B cell (primary cell): ENCODE measurements around the gene PTX4. TPM values are rescaled to one million over a fixed set of nuclear protein-coding genes. Genes with fewer than 3 reads are reported as not detected.

ENCODE experiments used
- ATAC-seq: fragments of 200-7000 bp; cut with Tn5 transposase; one replicate; pipeline ENCODE4 v1.10.0; 2021; ENCODE audit warnings: low read depth, mild to moderate bottlenecking, moderate number of reproducible peaks, moderate library complexity
- CTCF ChIA-PET: fragments of 350-600 bp; sonication (Branson Sonifier 250); formaldehyde crosslinking; loops from one replicate; lab custom pipeline; 2021; ENCODE audit warnings: antibody characterized with exemption, inconsistent platforms; lab: Charles Lee
- POLR2A ChIA-PET: fragments of 350-600 bp; sonication (Branson Sonifier 250); formaldehyde crosslinking; loops from one replicate; lab custom pipeline; 2021; ENCODE audit warnings: antibody characterized with exemption; lab: Charles Lee
- DNase-seq: peaks from one replicate; pipeline ENCODE4 v3.0.0; 2013
- H2AFZ ChIP-seq: 2 replicates; pipeline ENCODE4 v1.6.1; 2012; ENCODE audit warnings: mild to moderate bottlenecking, low read depth, low read length; ENCODE audit not compliant: insufficient read depth, poor library complexity, severe bottlenecking
- H3K27ac ChIP-seq, 2 donors: 1 replicate in 1 of 2; 2 replicates in 1 of 2; pipeline ENCODE4 v1.5.1; 2012 to 2013; ENCODE audit warnings: low read length in 2 of 2, mild to moderate bottlenecking in 2 of 2, moderate library complexity in 1 of 2
- H3K27me3 ChIP-seq, 4 experiments: fragments of 200-600 bp in 1 of 4; sonication (generic) in 1 of 4; replicated peaks in 1 of 4; 1 replicate in 2 of 4; 2 replicates in 2 of 4; pipeline versions ENCODE4 v1.6.1 to v1.7.0; 2013 to 2016; ENCODE audit warnings: low read length in 3 of 4, mild to moderate bottlenecking in 2 of 4, mixed read lengths in 1 of 4, moderate library complexity in 1 of 4; ENCODE audit not compliant: insufficient read depth in 4 of 4, control insufficient read depth in 3 of 4; ENCODE audit errors: control extremely low read depth in 1 of 4
- H3K36me3 ChIP-seq, 2 experiments: replicated peaks in 1 of 2; 1 replicate in 1 of 2; 2 replicates in 1 of 2; pipeline versions ENCODE4 v1.6.1 to v1.7.1; 2013; ENCODE audit warnings: low read length in 1 of 2; ENCODE audit not compliant: insufficient read depth in 2 of 2, control insufficient read depth in 1 of 2; ENCODE audit errors: control extremely low read depth in 1 of 2, extremely low read depth in 1 of 2
- H3K4me1 ChIP-seq, 2 donors: fragments of 200-600 bp in 1 of 2; sonication (generic) in 1 of 2; 1 replicate in 1 of 2; 2 replicates in 1 of 2; pipeline versions ENCODE4 v1.5.1 to v1.6.1; 2013 to 2017; ENCODE audit warnings: low read length in 2 of 2; ENCODE audit not compliant: control insufficient read depth in 2 of 2, insufficient read depth in 2 of 2
- H3K4me2 ChIP-seq: replicated peaks from 2 replicates; pipeline ENCODE3; 2012; ENCODE audit warnings: mild to moderate bottlenecking, low read depth, low read length; ENCODE audit not compliant: poor library complexity, severe bottlenecking
- H3K4me3 ChIP-seq, 5 experiments: fragments of 200-600 bp in 1 of 5; sonication (generic) in 1 of 5; 1 replicate in 3 of 5; 2 replicates in 2 of 5; pipeline versions ENCODE4 v1.5.1 to v1.7.0; 2011 to 2016; ENCODE audit warnings: low read length in 4 of 5, mild to moderate bottlenecking in 4 of 5, low read depth in 2 of 5, control low read depth in 1 of 5, moderate library complexity in 1 of 5; ENCODE audit not compliant: insufficient read depth in 1 of 5; ENCODE audit errors: control extremely low read depth in 1 of 5, extremely low read depth in 1 of 5
- H3K79me2 ChIP-seq: fragments of 200-600 bp; sonication (generic); one replicate; pipeline ENCODE4 v1.6.0; 2016; ENCODE audit warnings: low read length; ENCODE audit not compliant: control insufficient read depth, insufficient read depth
- H3K9ac ChIP-seq: fragments of 200-600 bp; sonication (generic); 2 replicates; pipeline ENCODE4 v1.6.1; 2017; ENCODE audit warnings: mild to moderate bottlenecking, low read length, moderate library complexity
- H3K9me3 ChIP-seq, 3 donors: one replicate each; pipeline versions ENCODE4 v1.6.1 to v1.7.1; 2013; ENCODE audit warnings: low read length in 2 of 3; ENCODE audit not compliant: control insufficient read depth in 2 of 3, insufficient read depth in 1 of 3; ENCODE audit errors: control extremely low read depth in 1 of 3
- H4K20me1 ChIP-seq: 2 replicates; pipeline ENCODE4 v1.6.0; 2012; ENCODE audit warnings: mild to moderate bottlenecking, low read length; ENCODE audit not compliant: insufficient read depth, control insufficient read depth, poor library complexity, severe bottlenecking
- H3K27ac Mint-ChIP-seq: one replicate; pipeline ENCODE4 v1.8.0; 2021; ENCODE audit warnings: mixed read lengths
- H3K27me3 Mint-ChIP-seq: one replicate; pipeline ENCODE4 v1.8.0; 2021; ENCODE audit warnings: mixed read lengths
- H3K4me1 Mint-ChIP-seq: one replicate; pipeline ENCODE4 v1.8.0; 2021; ENCODE audit warnings: mixed read lengths
- H3K4me3 Mint-ChIP-seq: one replicate; pipeline ENCODE4 v1.8.0; 2021; ENCODE audit warnings: mixed read lengths
- H3K9me3 Mint-ChIP-seq: one replicate; pipeline ENCODE4 v1.8.0; 2022; ENCODE audit warnings: mixed read lengths; ENCODE audit not compliant: insufficient read depth
- CTCF ChIP-seq: fragments of 200-600 bp; IDR thresholded peaks from one replicate; pipeline ENCODE4 v1.8.0; 2022; ENCODE audit warnings: antibody characterized with exemption, mild to moderate bottlenecking
- EZH2 ChIP-seq: IDR thresholded peaks from 2 replicates; pipeline ENCODE4 v1.6.1; 2012; ENCODE audit warnings: borderline replicate concordance, low read depth, mild to moderate bottlenecking, moderate library complexity, low read length; ENCODE audit not compliant: insufficient read depth, poor library complexity, severe bottlenecking
- WGBS: methylation state at CpG from one replicate; pipeline ENCODE4 v1.1.5; 2013; ENCODE audit warnings: missing lambda C conversion rate; ENCODE audit not compliant: insufficient coverage; 5-methylcytosine and 5-hydroxymethylcytosine counted together
- intact Hi-C: fragments of 100-400 bp; cut with micrococcal nuclease; formaldehyde crosslinking; loops from one replicate; pipeline ENCODE4 v1.10.0; 2022
- polyA plus RNA-seq: library from polyadenylated mRNA; depleted of rRNA; stranded (reverse); fragments of >200 nt; gene quantifications from 2 replicates; pipeline ENCODE4 v1.2.3, GENCODE V29; 2012
- total RNA-seq, 2 donors: library from RNA; stranded (reverse); fragments of 120-200 nt in 1 of 2; gene quantifications; 1 replicate in 1 of 2; 2 replicates in 1 of 2; pipeline versions ENCODE4 v1.2.3 to v1.2.4, GENCODE V29; 2013 to 2022

PTX4 gene
- total and polyA plus RNA-seq, 2 donors (not counting 1 experiment from before 2014, with no cell fraction given), result 0.33 TPM; not detected in 1

DNA sequence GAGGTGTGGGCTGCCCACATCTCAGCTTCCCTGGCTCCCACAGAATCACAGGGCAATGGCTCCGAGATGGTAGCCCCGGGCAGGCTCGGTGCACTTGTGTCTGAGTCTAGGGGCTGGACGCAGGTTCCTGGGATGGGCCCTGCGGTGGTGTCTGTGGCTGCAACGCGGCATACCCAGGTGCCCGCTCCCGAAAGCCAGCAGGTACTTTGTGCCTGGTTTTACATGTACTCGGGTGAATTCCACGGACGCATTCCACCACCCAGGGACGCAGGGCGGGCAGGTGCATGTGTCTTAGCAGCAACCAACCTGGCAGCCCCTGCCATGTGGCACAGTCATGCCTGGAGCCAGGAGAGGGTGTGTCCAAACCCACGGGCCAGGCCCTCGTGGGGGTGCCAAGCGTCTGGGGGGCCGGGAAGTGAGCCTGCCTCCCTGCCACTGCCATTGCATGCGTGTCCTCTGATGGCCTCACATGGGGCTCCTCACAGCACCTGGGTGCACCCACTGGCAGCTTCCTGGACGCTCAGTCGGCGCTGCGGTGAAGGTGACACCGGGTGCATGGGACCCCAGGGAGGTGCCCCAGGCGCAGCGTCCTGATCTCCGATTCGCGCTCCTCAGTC lies 40.3 kb upstream of the PTX4 start:
- TF ChIP-seq EZH2 (no peak), CTCF (no peak)
- H3K4me1 Mint-ChIP-seq, result peaks cover 2% of the 10 kb centered on the region
- H3K4me1 ChIP-seq, result peaks cover 0 to 16% of the 10 kb centered on the region in 2 donors
- intact Hi-C loops, result no loop called here
- ChIA-PET CTCF (no interaction called here), POLR2A (no interaction called here)
- 89% methylated on average over 27 of the region's 29 CpGs for WGBS
- no peaks in the 10 kb centered on the region for H3K79me2 ChIP-seq
- H3K36me3 ChIP-seq, result no peaks in the 10 kb centered on the region
- no peak overlapping the region for H3K4me2 ChIP-seq
- H2AFZ ChIP-seq, result no peak overlapping the region
- H4K20me1 ChIP-seq, result no peaks in the 10 kb centered on the region
- H3K27ac Mint-ChIP-seq, result no peak overlapping the region
- H3K9me3 Mint-ChIP-seq, result no peaks in the 10 kb centered on the region
- H3K4me3 Mint-ChIP-seq, result no peak overlapping the region
- no peaks in the 10 kb centered on the region for H3K27me3 ChIP-seq
- no peak overlapping the region for H3K9ac ChIP-seq
- no peak for ATAC-seq
- H3K27me3 Mint-ChIP-seq, result no peaks in the 10 kb centered on the region
- no peak for DNase-seq
- no peak overlapping the region for H3K4me3 ChIP-seq
- no peaks in the 10 kb centered on the region for H3K9me3 ChIP-seq
- no peak overlapping the region for H3K27ac ChIP-seq

- no peaks in the 10 kb centered on the region for H3K9me3 ChIP-seq
- ATAC-seq (no peak), DNase-seq (no peak)
- H3K9me3 Mint-ChIP-seq, result no peaks in the 10 kb centered on the region
- H3K79me2 ChIP-seq, result no peaks in the 10 kb centered on the region
- H4K20me1 ChIP-seq, result no peaks in the 10 kb centered on the region
- H3K4me1 ChIP-seq, result peaks cover 0 to 6% of the 10 kb centered on the region in 2 donors
- ChIA-PET CTCF (no interaction called here), POLR2A (no interaction called here)
- H3K4me2 ChIP-seq, result no peak overlapping the region
- TF ChIP-seq EZH2 (no peak), CTCF (no peak)
- H3K27ac ChIP-seq, result no peak overlapping the region
- H3K36me3 ChIP-seq, result no peaks in the 10 kb centered on the region
- no peak overlapping the region for H3K9ac ChIP-seq
- H3K4me3 Mint-ChIP-seq, result no peak overlapping the region
- H3K27me3 Mint-ChIP-seq, result no peaks in the 10 kb centered on the region
- no peak overlapping the region for H3K4me3 ChIP-seq
- H2AFZ ChIP-seq, result no peak overlapping the region
- intact Hi-C loops, result no loop called here
- no peak overlapping the region for H3K27ac Mint-ChIP-seq
- no peaks in the 10 kb centered on the region for H3K27me3 ChIP-seq
- 82% methylated on average over 38 of the region's 42 CpGs for WGBS
- H3K4me1 Mint-ChIP-seq, result no peaks in the 10 kb centered on the region
Observed at GRCh38 chr16:1527836-1528811, 39.4 kb upstream of the PTX4 start.
